Immature natural killer cell (primary cell): Measurements from ENCODE around the gene OLAH. TPM values are rescaled to one million over a fixed set of nuclear protein-coding genes. Genes with fewer than 3 reads are reported as not detected.

Experiments
- DNase-seq, 3 donors: peaks; one replicate each; pipeline ENCODE4 v3.0.0; 2022; ENCODE audit warnings: mixed read lengths in 1 of 3
- H3K27ac Mint-ChIP-seq, 6 donors: one replicate each; pipeline ENCODE4 v1.8.0; 2020; ENCODE audit warnings: mixed read lengths in 6 of 6, mild to moderate bottlenecking in 5 of 6, inconsistent platforms in 4 of 6, moderate library complexity in 3 of 6
- H3K27me3 Mint-ChIP-seq, 3 donors: one replicate each; pipeline ENCODE4 v1.8.0; 2020 to 2021; ENCODE audit warnings: low read depth in 3 of 3, mild to moderate bottlenecking in 3 of 3, mixed read lengths in 3 of 3, moderate library complexity in 3 of 3, inconsistent platforms in 1 of 3
- H3K36me3 Mint-ChIP-seq, 3 donors: one replicate each; pipeline ENCODE4 v1.8.0; 2020; ENCODE audit warnings: mixed read lengths in 3 of 3, inconsistent platforms in 2 of 3, mild to moderate bottlenecking in 2 of 3
- H3K4me1 Mint-ChIP-seq, 2 donors: one replicate each; pipeline ENCODE4 v1.8.0; 2020; ENCODE audit warnings: inconsistent platforms in 2 of 2, mild to moderate bottlenecking in 2 of 2, mixed read lengths in 2 of 2, moderate library complexity in 1 of 2
- H3K4me3 Mint-ChIP-seq, 5 donors: one replicate each; pipeline ENCODE4 v1.8.0; 2020; ENCODE audit warnings: mild to moderate bottlenecking in 5 of 5, mixed read lengths in 5 of 5, inconsistent platforms in 3 of 5, moderate library complexity in 3 of 5
- H3K9me3 Mint-ChIP-seq, 6 donors: one replicate each; pipeline ENCODE4 v1.8.0; 2020; ENCODE audit warnings: mild to moderate bottlenecking in 6 of 6, mixed read lengths in 6 of 6, inconsistent platforms in 4 of 6, moderate library complexity in 3 of 6
- polyA plus RNA-seq, 3 donors: library from polyadenylated mRNA; unstranded; fragments of 300-500 nt; fragmentation: Illumina TruSeq; gene quantifications; one replicate each; pipeline ENCODE4 v1.2.3, GENCODE V29; 2021

OLAH gene
- polyA plus RNA-seq, 3 donors from 2014 or later: not detected

GRCh38 chr10:15049533-15049932 lies 5.8 kb downstream of the OLAH start:
- Mint-ChIP-seq H3K36me3 (no peaks in the 10 kb centered on the region), H3K27ac (no peak overlapping the region), H3K4me1 (no peaks in the 10 kb centered on the region), H3K4me3 (no peak overlapping the region), H3K27me3 (peaks cover 2 to 9% (median 7%) of the 10 kb centered on the region in 3 donors), H3K9me3 (no peaks in the 10 kb centered on the region)
- no peak for DNase-seq

- Mint-ChIP-seq H3K27ac (no peak overlapping the region), H3K9me3 (no peaks in the 10 kb centered on the region)
Measured at GRCh38 chr10:15052121-15052520, 8.4 kb downstream of the OLAH start.

GRCh38 chr10:15053061-15053460 lies 9.3 kb downstream of the OLAH start:
- Mint-ChIP-seq H3K4me3 (no peak overlapping the region), H3K4me1 (no peaks in the 10 kb centered on the region), H3K27me3 (peaks cover 5 to 10% (median 5%) of the 10 kb centered on the region in 3 donors), H3K27ac (no peak overlapping the region), H3K9me3 (no peaks in the 10 kb centered on the region), H3K36me3 (no peaks in the 10 kb centered on the region)
- no peak for DNase-seq

More at GRCh38 chr10:15052121-15052520, 8.4 kb downstream of the OLAH start:
- H3K4me3 Mint-ChIP-seq: no peak overlapping the region
- H3K36me3 Mint-ChIP-seq: no peaks in the 10 kb centered on the region
- peaks cover 2 to 8% (median 6%) of the 10 kb centered on the region in 3 donors for H3K27me3 Mint-ChIP-seq
- DNase-seq: no peak
- no peaks in the 10 kb centered on the region for H3K4me1 Mint-ChIP-seq

GRCh38 chr10:15058689-15059088 lies 14.9 kb downstream of the OLAH start:
- Mint-ChIP-seq H3K27me3 (peaks cover 3 to 14% (median 11%) of the 10 kb centered on the region in 3 donors), H3K9me3 (peaks cover 2 to 13% (median 8%) of the 10 kb centered on the region in 6 donors)

GRCh38 chr10:15059914-15060313 lies 16.2 kb downstream of the OLAH start:
- Mint-ChIP-seq H3K4me3 (no peak overlapping the region), H3K36me3 (peaks cover 0 to 5% (median 3%) of the 10 kb centered on the region in 3 donors), H3K4me1 (no peaks in the 10 kb centered on the region), H3K27ac (no peak overlapping the region), H3K27me3 (peaks cover 3 to 12% (median 11%) of the 10 kb centered on the region in 3 donors), H3K9me3 (peaks cover 2 to 13% (median 8%) of the 10 kb centered on the region in 6 donors)
- DNase-seq: no peak

More at GRCh38 chr10:15058689-15059088, 14.9 kb downstream of the OLAH start:
- no peak for DNase-seq
- Mint-ChIP-seq H3K27ac (no peak overlapping the region), H3K36me3 (peaks cover 0 to 5% (median 3%) of the 10 kb centered on the region in 3 donors), H3K4me1 (no peaks in the 10 kb centered on the region), H3K4me3 (no peak overlapping the region)

- Mint-ChIP-seq H3K36me3 (peaks cover 0 to 5% (median 3%) of the 10 kb centered on the region in 3 donors), H3K9me3 (peaks cover 3 to 13% (median 8%) of the 10 kb centered on the region in 6 donors), H3K27me3 (peaks cover 3 to 12% (median 8%) of the 10 kb centered on the region in 3 donors), H3K4me1 (no peaks in the 10 kb centered on the region), H3K4me3 (no peak overlapping the region), H3K27ac (no peak overlapping the region)
- no peak for DNase-seq
Measured at GRCh38 chr10:15060638-15061037, 16.9 kb downstream of the OLAH start.

- no peaks in the 10 kb centered on the region for H3K4me1 Mint-ChIP-seq
- no peak overlapping the region for H3K27ac Mint-ChIP-seq
Measured at GRCh38 chr10:15067154-15067553, 23.4 kb downstream of the OLAH start.

GRCh38 chr10:15068802-15069201 lies 25.1 kb downstream of the OLAH start:
- Mint-ChIP-seq H3K27ac (no peak overlapping the region), H3K9me3 (peaks cover 0 to 3% (median 0%) of the 10 kb centered on the region in 6 donors), H3K27me3 (peaks cover 0 to 3% (median 3%) of the 10 kb centered on the region in 3 donors), H3K36me3 (no peaks in the 10 kb centered on the region), H3K4me3 (no peak overlapping the region), H3K4me1 (no peaks in the 10 kb centered on the region)
- no peak for DNase-seq

More at GRCh38 chr10:15067154-15067553, 23.4 kb downstream of the OLAH start:
- Mint-ChIP-seq H3K4me3 (no peak overlapping the region), H3K36me3 (no peaks in the 10 kb centered on the region), H3K27me3 (peaks cover 0 to 7% (median 5%) of the 10 kb centered on the region in 3 donors), H3K9me3 (peaks cover 0 to 3% (median 0%) of the 10 kb centered on the region in 6 donors)
- no peak for DNase-seq

GRCh38 chr10:15069230-15069629 lies 25.5 kb downstream of the OLAH start:
- Mint-ChIP-seq H3K4me3 (no peak overlapping the region), H3K27me3 (peaks cover 0 to 3% (median 3%) of the 10 kb centered on the region in 3 donors), H3K27ac (no peak overlapping the region), H3K4me1 (no peaks in the 10 kb centered on the region), H3K36me3 (no peaks in the 10 kb centered on the region), H3K9me3 (peaks cover 0 to 3% (median 0%) of the 10 kb centered on the region in 6 donors)
- no peak for DNase-seq

GRCh38 chr10:15072358-15072757 lies 28.6 kb downstream of the OLAH start:
- no peaks in the 10 kb centered on the region for H3K4me1 Mint-ChIP-seq
- peaks cover 0 to 3% (median 0%) of the 10 kb centered on the region in 3 donors for H3K27me3 Mint-ChIP-seq
- H3K9me3 Mint-ChIP-seq: no peaks in the 10 kb centered on the region
- H3K4me3 Mint-ChIP-seq: no peak overlapping the region
- no peaks in the 10 kb centered on the region for H3K36me3 Mint-ChIP-seq
- DNase-seq: no peak
- H3K27ac Mint-ChIP-seq: no peak overlapping the region

GRCh38 chr10:15075421-15075820 lies 31.7 kb downstream of the OLAH start:
- Mint-ChIP-seq H3K4me3 (no peak overlapping the region), H3K27ac (no peak overlapping the region), H3K27me3 (peaks cover 0 to 2% (median 2%) of the 10 kb centered on the region in 3 donors), H3K36me3 (no peaks in the 10 kb centered on the region), H3K4me1 (no peaks in the 10 kb centered on the region), H3K9me3 (no peaks in the 10 kb centered on the region)
- no peak for DNase-seq

- peak overlapping the region in 1 of 5 donors; percentile 5 for H3K4me3 Mint-ChIP-seq
- no peaks in the 10 kb centered on the region for H3K4me1 Mint-ChIP-seq
- DNase-seq: no peak
- H3K9me3 Mint-ChIP-seq: peaks cover 0 to 2% (median 0%) of the 10 kb centered on the region in 6 donors
- no peaks in the 10 kb centered on the region for H3K36me3 Mint-ChIP-seq
- peaks cover 2 to 4% (median 2%) of the 10 kb centered on the region in 3 donors for H3K27me3 Mint-ChIP-seq
- no peak overlapping the region for H3K27ac Mint-ChIP-seq
Measured at GRCh38 chr10:15083674-15084501, 40.1 kb downstream of the OLAH start.

GRCh38 chr10:15084502-15084922 lies 40.8 kb downstream of the OLAH start:
- DNase-seq: peak in 1 of 3 donors; percentile 8
- peaks cover 0 to 2% (median 0%) of the 10 kb centered on the region in 6 donors for H3K9me3 Mint-ChIP-seq
- H3K27ac Mint-ChIP-seq: no peak overlapping the region
- no peaks in the 10 kb centered on the region for H3K36me3 Mint-ChIP-seq
- H3K4me3 Mint-ChIP-seq: peak overlapping the region in 1 of 5 donors; percentile 5
- peaks cover 0 to 4% (median 2%) of the 10 kb centered on the region in 3 donors for H3K27me3 Mint-ChIP-seq
- no peaks in the 10 kb centered on the region for H3K4me1 Mint-ChIP-seq
